Kidney epithelial cell (primary cell): ENCODE results near the gene VSIR. TPM values are rescaled to one million over a fixed set of nuclear protein-coding genes. Genes with fewer than 3 reads are reported as not detected.

ENCODE experiments used
- DNase-seq: peaks from one replicate; pipeline ENCODE4 v3.0.0-alpha.2; 2010; ENCODE audit warnings: low read depth
- H3K27me3 ChIP-seq: 2 replicates; pipeline ENCODE4 v1.6.0; 2011; ENCODE audit warnings: low read length; ENCODE audit not compliant: control insufficient read depth, insufficient read depth
- H3K36me3 ChIP-seq: 2 replicates; pipeline ENCODE4 v1.5.1; 2011; ENCODE audit warnings: low read length; ENCODE audit not compliant: control insufficient read depth, insufficient read depth
- H3K4me3 ChIP-seq: 2 replicates; pipeline ENCODE4 v1.5.1; 2011; ENCODE audit warnings: low read depth, mild to moderate bottlenecking, control low read depth, low read length
- CTCF ChIP-seq: IDR thresholded peaks from 2 replicates; pipeline ENCODE4 v1.5.1; 2011; ENCODE audit warnings: mild to moderate bottlenecking, moderate library complexity, low read length, control low read depth, inconsistent platforms; ENCODE audit not compliant: insufficient read depth, poor library complexity, severe bottlenecking
- total RNA-seq: library from RNA; depleted of rRNA; stranded (reverse); fragments of >200 nt; gene quantifications from 2 replicates; pipeline ENCODE4 v1.2.3, GENCODE V29; 2015

Gene VSIR
- total RNA-seq, 1 donor from 2014 or later, result 1.1 TPM

- no peak overlapping the region for H3K4me3 ChIP-seq
- H3K36me3 ChIP-seq, result no peaks in the 10 kb centered on the region
- DNase-seq, result no peak
- H3K27me3 ChIP-seq, result peaks cover 3% of the 10 kb centered on the region
- no peak for TF ChIP-seq CTCF
These were observed 38.5 kb downstream of the VSIR start for GRCh38 chr10:71734797-71735196.

- no peak for DNase-seq
- H3K36me3 ChIP-seq, result no peaks in the 10 kb centered on the region
- peaks cover 3% of the 10 kb centered on the region for H3K27me3 ChIP-seq
- H3K4me3 ChIP-seq, result no peak overlapping the region
- TF ChIP-seq CTCF, result no peak
These were observed 41.5 kb downstream of the VSIR start for GRCh38 chr10:71731791-71732190.

GRCh38 chr10:71729161-71729636, 44.1 kb downstream of the VSIR start:
- Histone ChIP-seq H3K27me3 (peaks cover 2% of the 10 kb centered on the region), H3K36me3 (no peaks in the 10 kb centered on the region), H3K4me3 (no peak overlapping the region)
- no peak for DNase-seq
- no peak for TF ChIP-seq CTCF

GRCh38 chr10:71727738-71728737, 45.3 kb downstream of the VSIR start:
- TF ChIP-seq CTCF, result no peak
- no peak for DNase-seq
- no peaks in the 10 kb centered on the region for H3K27me3 ChIP-seq
- H3K4me3 ChIP-seq, result no peak overlapping the region
- H3K36me3 ChIP-seq, result no peaks in the 10 kb centered on the region

- no peaks in the 10 kb centered on the region for H3K27me3 ChIP-seq
- DNase-seq, result no peak
- H3K36me3 ChIP-seq, result no peaks in the 10 kb centered on the region
- no peak for TF ChIP-seq CTCF
- H3K4me3 ChIP-seq, result no peak overlapping the region
These were observed 46.1 kb downstream of the VSIR start for GRCh38 chr10:71727105-71727737.
